MM.1S (cell line): ENCODE results near the gene PLAAT4.

Source experiments
- DNase-seq: peaks from one replicate; pipeline ENCODE4 v3.0.0-alpha.2; 2015
- H2AFZ ChIP-seq: fragments of 300-600 bp; sonication (generic); 2 replicates; pipeline ENCODE4 v1.6.0; 2016; ENCODE audit warnings: antibody characterized with exemption, low read length
- H3F3A ChIP-seq: fragments of 300-600 bp; sonication (generic); 2 replicates; pipeline ENCODE4 v1.6.1; 2016; ENCODE audit warnings: mild to moderate bottlenecking, antibody characterized with exemption, low read length, moderate library complexity, mixed read lengths; ENCODE audit not compliant: insufficient read depth
- H3K27ac ChIP-seq: fragments of 300-600 bp; sonication (generic); 2 replicates; pipeline ENCODE4 v1.5.1; 2016; ENCODE audit warnings: mild to moderate bottlenecking, low read length
- H3K27me3 ChIP-seq: fragments of 300-600 bp; sonication (generic); replicated peaks from 2 replicates; pipeline ENCODE4 v1.6.0; 2016; ENCODE audit warnings: low read length; ENCODE audit not compliant: insufficient read depth
- H3K36me3 ChIP-seq: fragments of 300-600 bp; sonication (generic); replicated peaks from 2 replicates; pipeline ENCODE4 v1.6.1; 2016; ENCODE audit warnings: mild to moderate bottlenecking, low read length, mixed read lengths; ENCODE audit not compliant: insufficient read depth
- H3K4me1 ChIP-seq: fragments of 300-600 bp; sonication (generic); 2 replicates; pipeline ENCODE4 v1.6.1; 2016; ENCODE audit warnings: low read length, mixed read lengths
- H3K4me2 ChIP-seq: fragments of 300-600 bp; sonication (generic); 2 replicates; pipeline ENCODE4 v1.6.0; 2016; ENCODE audit warnings: low read depth, low read length
- H3K4me3 ChIP-seq: fragments of 300-600 bp; sonication (generic); 2 replicates; pipeline ENCODE4 v1.5.1; 2016; ENCODE audit warnings: low read length, mixed read lengths
- H3K79me2 ChIP-seq: fragments of 300-600 bp; sonication (generic); 2 replicates; pipeline ENCODE4 v1.6.1; 2016; ENCODE audit warnings: mixed run types, low read length, mixed read lengths
- H3K9ac ChIP-seq: fragments of 300-600 bp; sonication (generic); 2 replicates; pipeline ENCODE4 v1.6.1; 2016; ENCODE audit warnings: low read length, mixed read lengths
- H3K9me2 ChIP-seq: fragments of 300-600 bp; sonication (generic); replicated peaks from 2 replicates; pipeline ENCODE4 v1.6.1; 2016; ENCODE audit warnings: mild to moderate bottlenecking, low read length, mixed read lengths; ENCODE audit not compliant: insufficient read depth
- H3K9me3 ChIP-seq: fragments of 300-600 bp; sonication (generic); replicated peaks from 2 replicates; pipeline ENCODE4 v1.6.1; 2016; ENCODE audit warnings: mild to moderate bottlenecking, low read length, mixed read lengths; ENCODE audit not compliant: insufficient read depth
- H4K20me1 ChIP-seq: fragments of 300-600 bp; sonication (generic); 2 replicates; pipeline ENCODE4 v1.6.1; 2016; ENCODE audit warnings: mild to moderate bottlenecking, low read length, moderate library complexity, mixed read lengths; ENCODE audit not compliant: insufficient read depth
- EZH2 ChIP-seq: fragments of 300-600 bp; sonication (generic); optimal IDR thresholded peaks from 2 replicates; pipeline ENCODE3; 2017; ENCODE audit warnings: low read depth, mild to moderate bottlenecking, antibody characterized with exemption, low read length, mixed read lengths
- EZH2phosphoT487 ChIP-seq: fragments of 300-600 bp; sonication (generic); IDR thresholded peaks from 2 replicates; pipeline ENCODE4 v1.6.1; 2018; ENCODE audit warnings: antibody characterized with exemption, low read length
- TF ChIP-seq, protein P1 (sequence below): fragments of 300-600 bp; sonication (generic); IDR thresholded peaks from 2 replicates; pipeline ENCODE4 v1.5.1; 2016; ENCODE audit warnings: antibody characterized with exemption, low read length, mixed read lengths

Gene PLAAT4

DNA sequence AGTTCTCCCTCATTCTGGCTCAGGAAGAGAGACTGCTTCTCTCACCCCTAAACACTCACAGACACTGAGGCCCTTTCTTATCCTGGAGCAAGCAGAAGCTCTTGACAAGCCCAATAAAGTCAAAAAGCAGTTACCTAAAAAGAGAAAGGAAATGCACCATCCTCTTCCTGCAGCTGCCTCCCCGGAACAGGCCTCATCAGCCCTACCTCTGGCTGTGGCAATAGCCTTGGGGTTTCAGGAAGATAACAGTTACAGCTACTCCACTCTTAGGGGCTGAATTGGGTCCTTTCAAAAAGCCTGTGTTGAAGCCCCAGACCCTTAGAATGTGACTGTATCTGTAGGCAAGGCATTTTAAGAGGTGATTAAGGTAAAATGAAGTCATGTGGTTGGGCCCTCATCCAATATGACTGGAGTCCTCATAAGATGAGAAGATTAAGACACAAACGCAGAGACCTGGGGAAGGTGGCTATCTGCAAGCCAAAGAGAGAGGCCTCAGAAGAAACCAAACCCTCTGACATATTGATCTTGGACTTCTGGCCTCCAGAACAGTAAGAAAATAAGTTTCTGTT lies 34.3 kb upstream of the PLAAT4 start:
- no peak for DNase-seq
- no peaks in the 10 kb centered on the region for H3K27me3 ChIP-seq
- no peaks in the 10 kb centered on the region for H3K9me3 ChIP-seq
- no peaks in the 10 kb centered on the region for H3K9me2 ChIP-seq
- H4K20me1 ChIP-seq: no peaks in the 10 kb centered on the region
- H3K27ac ChIP-seq: no peak overlapping the region
- H3K36me3 ChIP-seq: no peaks in the 10 kb centered on the region
- no peaks in the 10 kb centered on the region for H3F3A ChIP-seq
- H3K9ac ChIP-seq: no peak overlapping the region
- H3K79me2 ChIP-seq: no peaks in the 10 kb centered on the region
- H3K4me3 ChIP-seq: no peak overlapping the region
- no peak overlapping the region for H3K4me2 ChIP-seq
- TF ChIP-seq EZH2phosphoT487: no peak
- no peaks in the 10 kb centered on the region for H3K4me1 ChIP-seq
- 0 out of 2 replicates have a peak overlapping the region, but pooled peaks have one; percentile 15 for H2AFZ ChIP-seq

- no peak overlapping the region for H3K4me3 ChIP-seq
- H3K79me2 ChIP-seq: no peaks in the 10 kb centered on the region
- no peaks in the 10 kb centered on the region for H3K4me1 ChIP-seq
- H4K20me1 ChIP-seq: no peaks in the 10 kb centered on the region
- no peak for DNase-seq
- H3K9me3 ChIP-seq: no peaks in the 10 kb centered on the region
- H3F3A ChIP-seq: no peaks in the 10 kb centered on the region
- no peak overlapping the region for H2AFZ ChIP-seq
- no peak overlapping the region for H3K27ac ChIP-seq
- H3K36me3 ChIP-seq: no peaks in the 10 kb centered on the region
- no peak overlapping the region for H3K9ac ChIP-seq
- no peaks in the 10 kb centered on the region for H3K27me3 ChIP-seq
- TF ChIP-seq EZH2phosphoT487 (no peak), EZH2 (no peak)
- TF ChIP-seq, protein P1, sequence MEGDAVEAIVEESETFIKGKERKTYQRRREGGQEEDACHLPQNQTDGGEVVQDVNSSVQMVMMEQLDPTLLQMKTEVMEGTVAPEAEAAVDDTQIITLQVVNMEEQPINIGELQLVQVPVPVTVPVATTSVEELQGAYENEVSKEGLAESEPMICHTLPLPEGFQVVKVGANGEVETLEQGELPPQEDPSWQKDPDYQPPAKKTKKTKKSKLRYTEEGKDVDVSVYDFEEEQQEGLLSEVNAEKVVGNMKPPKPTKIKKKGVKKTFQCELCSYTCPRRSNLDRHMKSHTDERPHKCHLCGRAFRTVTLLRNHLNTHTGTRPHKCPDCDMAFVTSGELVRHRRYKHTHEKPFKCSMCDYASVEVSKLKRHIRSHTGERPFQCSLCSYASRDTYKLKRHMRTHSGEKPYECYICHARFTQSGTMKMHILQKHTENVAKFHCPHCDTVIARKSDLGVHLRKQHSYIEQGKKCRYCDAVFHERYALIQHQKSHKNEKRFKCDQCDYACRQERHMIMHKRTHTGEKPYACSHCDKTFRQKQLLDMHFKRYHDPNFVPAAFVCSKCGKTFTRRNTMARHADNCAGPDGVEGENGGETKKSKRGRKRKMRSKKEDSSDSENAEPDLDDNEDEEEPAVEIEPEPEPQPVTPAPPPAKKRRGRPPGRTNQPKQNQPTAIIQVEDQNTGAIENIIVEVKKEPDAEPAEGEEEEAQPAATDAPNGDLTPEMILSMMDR: no peak
- H3K9me2 ChIP-seq: no peaks in the 10 kb centered on the region
- H3K4me2 ChIP-seq: no peak overlapping the region
Observed at GRCh38 chr11:63503492-63503891, 33.1 kb upstream of the PLAAT4 start.

DNA sequence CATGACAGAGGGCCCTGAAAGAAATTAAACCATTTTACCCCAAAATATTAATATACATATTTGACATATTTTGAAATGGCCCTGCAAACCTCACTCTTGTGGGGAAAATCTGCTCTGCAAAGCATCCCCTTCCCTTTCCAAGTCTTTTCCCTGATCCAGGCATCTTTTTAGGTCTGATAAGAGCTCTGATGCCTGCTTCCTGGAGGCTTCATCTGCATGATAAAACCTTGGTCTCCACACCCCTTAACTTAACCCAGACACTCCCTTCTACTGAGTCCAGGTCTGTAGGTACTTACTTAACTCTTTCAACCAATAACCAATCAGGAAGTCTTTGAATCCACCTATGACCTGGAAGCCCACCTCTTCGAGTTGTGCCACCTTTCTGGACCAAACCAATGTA lies 32.6 kb upstream of the PLAAT4 start:
- Histone ChIP-seq H2AFZ (no peak overlapping the region), H3K9me3 (no peaks in the 10 kb centered on the region), H3K9me2 (no peaks in the 10 kb centered on the region), H3K4me2 (no peak overlapping the region), H3K9ac (no peak overlapping the region), H3K27ac (no peak overlapping the region), H3K36me3 (no peaks in the 10 kb centered on the region), H3F3A (no peaks in the 10 kb centered on the region), H3K27me3 (no peaks in the 10 kb centered on the region), H4K20me1 (no peaks in the 10 kb centered on the region), H3K79me2 (no peaks in the 10 kb centered on the region), H3K4me3 (no peak overlapping the region), H3K4me1 (no peaks in the 10 kb centered on the region)
- DNase-seq: no peak
- no peak for TF ChIP-seq EZH2phosphoT487
- no peak for TF ChIP-seq EZH2
- TF ChIP-seq, protein P1: no peak

GRCh38 chr11:63504933-63505586 lies 31.5 kb upstream of the PLAAT4 start:
- H3K79me2 ChIP-seq: no peaks in the 10 kb centered on the region
- H3K4me3 ChIP-seq: no peak overlapping the region
- no peak overlapping the region for H3K9ac ChIP-seq
- H3F3A ChIP-seq: no peaks in the 10 kb centered on the region
- no peaks in the 10 kb centered on the region for H3K36me3 ChIP-seq
- DNase-seq: no peak
- H2AFZ ChIP-seq: no peak overlapping the region
- H3K27me3 ChIP-seq: no peaks in the 10 kb centered on the region
- no peak for TF ChIP-seq EZH2phosphoT487
- TF ChIP-seq, protein P1: no peak
- no peak for TF ChIP-seq EZH2
- no peak overlapping the region for H3K4me2 ChIP-seq
- H3K9me3 ChIP-seq: no peaks in the 10 kb centered on the region
- H3K4me1 ChIP-seq: no peaks in the 10 kb centered on the region
- no peaks in the 10 kb centered on the region for H4K20me1 ChIP-seq
- no peak overlapping the region for H3K27ac ChIP-seq
- H3K9me2 ChIP-seq: no peaks in the 10 kb centered on the region
